HepG2 (cell line): ENCODE results near the gene LAMB4. TPM values are rescaled to one million over a fixed set of nuclear protein-coding genes. Genes with fewer than 3 reads are reported as not detected.
A peak's percentile ranks its signal among the peaks of the same experiment; 100 is the strongest.

Experiments
- AKAP8 ChIP-seq: sonication (generic); formaldehyde crosslinking; IDR thresholded peaks from 2 replicates; pipeline ENCODE4 v1.5.1; 2020; ENCODE audit warnings: mild to moderate bottlenecking, missing genetic modification reagents
- ELF3 ChIP-seq: IDR thresholded peaks from 2 replicates; pipeline ENCODE4 v1.6.1; 2016; ENCODE audit warnings: missing genetic modification reagents, missing compliant biosample characterization
- ERF ChIP-seq: IDR thresholded peaks from 2 replicates; pipeline ENCODE4 v1.6.1; 2018; ENCODE audit warnings: missing biosample characterization, missing genetic modification reagents
- ETV5 ChIP-seq: IDR thresholded peaks from 2 replicates; pipeline ENCODE4 v1.6.1; 2018; ENCODE audit warnings: missing biosample characterization, missing genetic modification reagents, inconsistent platforms, borderline replicate concordance
- GATAD1 ChIP-seq: IDR thresholded peaks from 2 replicates; pipeline ENCODE4 v1.6.1; 2016; ENCODE audit warnings: missing genetic modification reagents, missing compliant biosample characterization
- HMG20A ChIP-seq: IDR thresholded peaks from 2 replicates; pipeline ENCODE4 v1.6.1; 2016; ENCODE audit warnings: borderline replicate concordance
- KDM2A ChIP-seq: sonication (generic); formaldehyde crosslinking; IDR thresholded peaks from 2 replicates; pipeline ENCODE4 v1.4.0; 2020; ENCODE audit warnings: low read depth, missing genetic modification reagents, borderline replicate concordance
- KMT2A ChIP-seq: sonication (generic); formaldehyde crosslinking; IDR thresholded peaks from 2 replicates; pipeline ENCODE4 v1.4.0; 2020; ENCODE audit warnings: missing genetic modification reagents
- TARDBP ChIP-seq: sonication (generic); formaldehyde crosslinking; IDR thresholded peaks from 2 replicates; pipeline ENCODE4 v1.8.0; 2022; ENCODE audit warnings: mild to moderate bottlenecking, missing genetic modification reagents
- TBX2 ChIP-seq: sonication (generic); formaldehyde crosslinking; IDR thresholded peaks from 2 replicates; pipeline ENCODE4 v1.5.0; 2020; ENCODE audit warnings: missing genetic modification reagents, mild to moderate bottlenecking, borderline replicate concordance
- THRA ChIP-seq: sonication (generic); formaldehyde crosslinking; IDR thresholded peaks from 2 replicates; pipeline ENCODE4 v1.4.0; 2020; ENCODE audit warnings: missing genetic modification reagents, borderline replicate concordance
- ZBTB26 ChIP-seq: IDR thresholded peaks from 2 replicates; pipeline ENCODE4 v1.6.1; 2016; ENCODE audit warnings: missing compliant biosample characterization, missing genetic modification reagents, borderline replicate concordance
- ZMYM4 ChIP-seq: sonication (generic); formaldehyde crosslinking; IDR thresholded peaks from 2 replicates; pipeline ENCODE4 v1.8.1; 2023; ENCODE audit warnings: mild to moderate bottlenecking, missing genetic modification reagents
- ZNF275 ChIP-seq: sonication (generic); formaldehyde crosslinking; IDR thresholded peaks from 2 replicates; pipeline ENCODE4 v1.8.0; 2022; ENCODE audit warnings: missing genetic modification reagents, mild to moderate bottlenecking, inconsistent platforms, borderline replicate concordance
- ZNF343 ChIP-seq: sonication (generic); formaldehyde crosslinking; IDR thresholded peaks from 2 replicates; pipeline ENCODE4 v1.4.0; 2020; ENCODE audit warnings: mild to moderate bottlenecking, missing genetic modification reagents
- ZNF775 ChIP-seq: sonication (generic); formaldehyde crosslinking; IDR thresholded peaks from 2 replicates; pipeline ENCODE4 v1.4.0; 2020; ENCODE audit warnings: missing genetic modification reagents, mild to moderate bottlenecking, moderate library complexity, borderline replicate concordance
- polyA plus RNA-seq, 8 experiments: library from polyadenylated mRNA; depleted of rRNA in 3 of 8; stranded (reverse) in 7 of 8; unstranded in 1 of 8; fragments of >200 nt; fragmentation: Illumina TruSeq in 4 of 8; extraction: Trizol in 4 of 8; gene quantifications; 2 replicates each; pipeline versions ENCODE4 v1.2.1 to v1.2.3, GENCODE V29; 2011 to 2016; ENCODE audit warnings: low read depth in 4 of 8, missing spikeins in 1 of 8, mixed read lengths in 1 of 8; ENCODE audit not compliant: insufficient read depth in 1 of 8
- total RNA-seq, 5 experiments: library from RNA; depleted of rRNA; stranded (reverse); fragments of >200 nt; fragmentation: Illumina TruSeq; extraction: Trizol; gene quantifications; 2 replicates each; pipeline ENCODE4 v1.2.3, GENCODE V29; 2016; ENCODE audit warnings: low read depth in 1 of 5
- TF ChIP-seq, protein P1 (sequence below): sonication (generic); formaldehyde crosslinking; IDR thresholded peaks from 2 replicates; pipeline ENCODE4 v1.8.1; 2023; ENCODE audit warnings: missing genetic modification reagents, mild to moderate bottlenecking, borderline replicate concordance
- TF ChIP-seq, protein P2 (sequence below): sonication (generic); formaldehyde crosslinking; IDR thresholded peaks from 2 replicates; pipeline ENCODE4 v1.5.1; 2020; ENCODE audit warnings: mild to moderate bottlenecking, missing genetic modification reagents, borderline replicate concordance

Gene LAMB4
- total and polyA plus RNA-seq, 2 of the 13 experiments (the other 11 are each of a cell fraction or from before 2014, with no cell fraction given), result 0.05 TPM; not detected in 1

DNA sequence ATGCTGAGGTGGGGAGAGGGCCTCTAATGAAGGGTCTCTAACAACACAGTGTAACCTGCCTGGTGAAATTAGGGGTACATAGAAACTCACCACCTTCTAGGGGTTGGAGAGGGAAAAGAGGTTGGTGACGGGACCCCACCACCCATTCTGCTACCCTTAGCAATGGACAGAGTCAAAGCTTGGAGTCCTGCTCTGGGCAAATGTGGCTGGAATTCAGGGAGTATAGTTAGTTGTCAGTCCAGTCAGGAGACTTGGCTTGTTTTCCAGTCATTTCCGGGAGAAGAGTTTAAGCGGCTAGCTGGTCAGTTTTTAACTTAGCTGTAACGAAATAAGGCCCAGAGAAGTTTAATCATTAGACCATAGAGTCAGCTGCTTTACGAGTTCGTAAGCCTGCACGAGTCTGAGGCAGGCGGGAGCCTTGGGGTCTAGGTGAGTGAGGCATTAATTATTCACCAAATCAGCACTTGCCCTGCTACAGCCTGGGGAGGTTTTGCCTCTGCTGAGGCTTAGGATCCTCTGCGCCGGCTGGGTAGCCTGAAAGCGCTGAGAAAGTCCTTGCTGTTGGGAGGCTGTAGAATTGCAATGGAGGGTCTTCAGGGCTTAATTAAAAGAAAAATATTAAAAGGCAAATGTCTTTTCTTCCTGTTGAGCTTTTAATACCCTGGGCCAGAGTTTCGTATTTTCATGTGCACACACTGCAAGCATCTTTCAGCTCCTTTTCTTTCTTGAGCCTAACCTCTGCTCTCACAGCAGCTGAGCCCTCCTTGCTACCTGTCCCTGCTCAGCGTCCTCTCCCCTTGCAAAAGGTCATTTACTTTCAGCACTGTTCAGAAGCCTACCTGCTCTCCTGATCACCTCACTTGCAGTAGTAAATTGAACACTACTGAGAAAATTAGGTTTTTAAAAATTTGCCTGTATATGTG is 125.7 kb downstream of the LAMB4 start (continued):
- TF ChIP-seq ZBTB26 (CRISPR knock-in tag), result 0 out of 2 replicates have a peak, but pooled peaks have one; percentile 38
- 0 out of 2 replicates have a peak, but pooled peaks have one; percentile 36 for TF ChIP-seq ERF
- peak; percentile 44 for TF ChIP-seq THRA (CRISPR knock-in tag)
- no peak for TF ChIP-seq ZNF343 (CRISPR knock-in tag)
- TF ChIP-seq ZMYM4 (CRISPR knock-in tag), result no peak
- peak; percentile 70 for TF ChIP-seq ELF3 (CRISPR knock-in tag)
- TF ChIP-seq HMG20A (CRISPR knock-in tag), result peak; percentile 16; the same call in 1 of the 2 replicates
- TF ChIP-seq, protein P1, sequence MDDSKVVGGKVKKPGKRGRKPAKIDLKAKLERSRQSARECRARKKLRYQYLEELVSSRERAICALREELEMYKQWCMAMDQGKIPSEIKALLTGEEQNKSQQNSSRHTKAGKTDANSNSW (CRISPR knock-in tag), result 0 out of 2 replicates have a peak, but pooled peaks have one; percentile 24
- TF ChIP-seq, protein P2, sequence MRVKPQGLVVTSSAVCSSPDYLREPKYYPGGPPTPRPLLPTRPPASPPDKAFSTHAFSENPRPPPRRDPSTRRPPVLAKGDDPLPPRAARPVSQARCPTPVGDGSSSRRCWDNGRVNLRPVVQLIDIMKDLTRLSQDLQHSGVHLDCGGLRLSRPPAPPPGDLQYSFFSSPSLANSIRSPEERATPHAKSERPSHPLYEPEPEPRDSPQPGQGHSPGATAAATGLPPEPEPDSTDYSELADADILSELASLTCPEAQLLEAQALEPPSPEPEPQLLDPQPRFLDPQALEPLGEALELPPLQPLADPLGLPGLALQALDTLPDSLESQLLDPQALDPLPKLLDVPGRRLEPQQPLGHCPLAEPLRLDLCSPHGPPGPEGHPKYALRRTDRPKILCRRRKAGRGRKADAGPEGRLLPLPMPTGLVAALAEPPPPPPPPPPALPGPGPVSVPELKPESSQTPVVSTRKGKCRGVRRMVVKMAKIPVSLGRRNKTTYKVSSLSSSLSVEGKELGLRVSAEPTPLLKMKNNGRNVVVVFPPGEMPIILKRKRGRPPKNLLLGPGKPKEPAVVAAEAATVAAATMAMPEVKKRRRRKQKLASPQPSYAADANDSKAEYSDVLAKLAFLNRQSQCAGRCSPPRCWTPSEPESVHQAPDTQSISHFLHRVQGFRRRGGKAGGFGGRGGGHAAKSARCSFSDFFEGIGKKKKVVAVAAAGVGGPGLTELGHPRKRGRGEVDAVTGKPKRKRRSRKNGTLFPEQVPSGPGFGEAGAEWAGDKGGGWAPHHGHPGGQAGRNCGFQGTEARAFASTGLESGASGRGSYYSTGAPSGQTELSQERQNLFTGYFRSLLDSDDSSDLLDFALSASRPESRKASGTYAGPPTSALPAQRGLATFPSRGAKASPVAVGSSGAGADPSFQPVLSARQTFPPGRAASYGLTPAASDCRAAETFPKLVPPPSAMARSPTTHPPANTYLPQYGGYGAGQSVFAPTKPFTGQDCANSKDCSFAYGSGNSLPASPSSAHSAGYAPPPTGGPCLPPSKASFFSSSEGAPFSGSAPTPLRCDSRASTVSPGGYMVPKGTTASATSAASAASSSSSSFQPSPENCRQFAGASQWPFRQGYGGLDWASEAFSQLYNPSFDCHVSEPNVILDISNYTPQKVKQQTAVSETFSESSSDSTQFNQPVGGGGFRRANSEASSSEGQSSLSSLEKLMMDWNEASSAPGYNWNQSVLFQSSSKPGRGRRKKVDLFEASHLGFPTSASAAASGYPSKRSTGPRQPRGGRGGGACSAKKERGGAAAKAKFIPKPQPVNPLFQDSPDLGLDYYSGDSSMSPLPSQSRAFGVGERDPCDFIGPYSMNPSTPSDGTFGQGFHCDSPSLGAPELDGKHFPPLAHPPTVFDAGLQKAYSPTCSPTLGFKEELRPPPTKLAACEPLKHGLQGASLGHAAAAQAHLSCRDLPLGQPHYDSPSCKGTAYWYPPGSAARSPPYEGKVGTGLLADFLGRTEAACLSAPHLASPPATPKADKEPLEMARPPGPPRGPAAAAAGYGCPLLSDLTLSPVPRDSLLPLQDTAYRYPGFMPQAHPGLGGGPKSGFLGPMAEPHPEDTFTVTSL, result 0 out of 2 replicates have a peak, but pooled peaks have one; percentile 20
- TF ChIP-seq TBX2 (CRISPR knock-in tag), result peak; percentile 89
- no peak for TF ChIP-seq ZNF775 (CRISPR knock-in tag)
- peak; percentile 32; the same call in 1 of the 2 replicates for TF ChIP-seq GATAD1 (CRISPR knock-in tag)
- peak; percentile 57; the same call in 1 of the 2 replicates for TF ChIP-seq ETV5 (CRISPR knock-in tag)
- peak; percentile 43; the same call in 1 of the 2 replicates for TF ChIP-seq KMT2A (CRISPR knock-in tag)
- 0 out of 2 replicates have a peak, but pooled peaks have one; percentile 29 for TF ChIP-seq TARDBP (CRISPR knock-in tag)
- TF ChIP-seq ZNF275 (CRISPR knock-in tag), result 0 out of 2 replicates have a peak, but pooled peaks have one; percentile 25
- TF ChIP-seq AKAP8 (CRISPR knock-in tag), result no peak
- TF ChIP-seq KDM2A (CRISPR knock-in tag), result peak; percentile 50
